Measurements from ENCODE around the gene ITGA3. TPM values are rescaled to one million over a fixed set of nuclear protein-coding genes. Genes with fewer than 3 reads are reported as not detected.

Gene ITGA3
- total and polyA plus RNA-seq, 2 of the 13 experiments (the other 11 are each of a cell fraction or from before 2014, with no cell fraction given), result 0.48 to 0.69 TPM

GRCh38 chr17:50101346-50102163 is 45.6 kb downstream of the ITGA3 start (continued):
- TF ChIP-seq ELK4 (CRISPR knock-in tag; IDR thresholded peaks at IDR 0.05; ENCODE audit: borderline replicate concordance), result no peak
- TF ChIP-seq ZNF780A (CRISPR knock-in tag; IDR thresholded peaks at IDR 0.05), result no peak
- TF ChIP-seq SRSF4 (IDR thresholded peaks at IDR 0.05; ENCODE audit: low read depth, low read length, poor library complexity, severe bottlenecking), result no peak
- TF ChIP-seq POLR2A (IDR thresholded peaks at IDR 0.05; ENCODE audit: insufficient read depth in 1 of 2, low read depth in 2 of 2, low read length in 2 of 2), result 0 out of 4 replicates have a peak, but pooled peaks of 1 of the 2 experiments have one; percentile 17
- TF ChIP-seq PRDM15 (CRISPR knock-in tag; IDR thresholded peaks at IDR 0.05), result no peak
- TF ChIP-seq ARNTL (CRISPR knock-in tag; IDR thresholded peaks at IDR 0.05), result no peak
- TF ChIP-seq TP53 (CRISPR knock-in tag; conservative IDR thresholded peaks at IDR 0.05), result no peak
- TF ChIP-seq POLR2AphosphoS5 (IDR thresholded peaks at IDR 0.05; ENCODE audit: low read depth, low read length), result 0 out of 2 replicates have a peak, but pooled peaks have one; percentile 8
- TF ChIP-seq ZNF337 (CRISPR knock-in tag; IDR thresholded peaks at IDR 0.05; ENCODE audit: borderline replicate concordance, low read depth), result no peak
- TF ChIP-seq ZFP41 (CRISPR knock-in tag; IDR thresholded peaks at IDR 0.05; ENCODE audit: borderline replicate concordance), result no peak
- TF ChIP-seq ZMAT3 (CRISPR knock-in tag; conservative IDR thresholded peaks at IDR 0.05), result 0 out of 2 replicates have a peak, but pooled peaks have one; percentile 36
- TF ChIP-seq MIER3 (CRISPR knock-in tag; IDR thresholded peaks at IDR 0.05; ENCODE audit: borderline replicate concordance), result 0 out of 2 replicates have a peak, but pooled peaks have one; percentile 41
- TF ChIP-seq GRHL1 (CRISPR knock-in tag; conservative IDR thresholded peaks at IDR 0.05), result no peak
- no peak for TF ChIP-seq ZNF232 (CRISPR knock-in tag; IDR thresholded peaks at IDR 0.05; ENCODE audit: borderline replicate concordance)
- no peak for TF ChIP-seq HMGXB3 (CRISPR knock-in tag; IDR thresholded peaks at IDR 0.05; ENCODE audit: borderline replicate concordance)
